Lung (tissue), 12 donors: ENCODE measurements around the gene MRPL52. TPM values are rescaled to one million over a fixed set of nuclear protein-coding genes. Genes with fewer than 3 reads are reported as not detected.
"Not testable (repeated sequence)": the region's sequence is repeated elsewhere in the genome, so short reads cannot be mapped to it uniquely, and the experiment has no call there.

Source experiments
- ATAC-seq: fragments of 200-7000 bp; cut with Tn5 transposase; one replicate; pipeline ENCODE4 v1.9.1; 2020; ENCODE audit warnings: moderate number of reproducible peaks; ENCODE audit not compliant: insufficient read depth, low FRiP score
- DNase-seq, 3 donors: peaks; one replicate each; pipeline ENCODE4 v3.0.0-alpha.2; 2013 to 2017
- H3K27ac ChIP-seq, 2 donors: one replicate each; pipeline ENCODE4 v1.5.1; 2013; ENCODE audit warnings: mild to moderate bottlenecking in 2 of 2, moderate library complexity in 2 of 2, control low read depth in 1 of 2, inconsistent platforms in 1 of 2, low read depth in 1 of 2, low read length in 1 of 2
- H3K27me3 ChIP-seq, 3 donors: one replicate each; pipeline ENCODE4 v1.5.1; 2013; ENCODE audit warnings: low read length in 2 of 3; ENCODE audit not compliant: control insufficient read depth in 3 of 3, insufficient read depth in 3 of 3
- H3K36me3 ChIP-seq, 4 donors: one replicate each; pipeline ENCODE4 v1.5.1; 2013; ENCODE audit warnings: low read length in 4 of 4, mild to moderate bottlenecking in 1 of 4, moderate library complexity in 1 of 4; ENCODE audit not compliant: control insufficient read depth in 4 of 4, insufficient read depth in 4 of 4
- H3K4me1 ChIP-seq, 5 donors: one replicate each; pipeline ENCODE4 v1.5.1; 2013; ENCODE audit warnings: low read length in 5 of 5, mild to moderate bottlenecking in 2 of 5, moderate library complexity in 1 of 5; ENCODE audit not compliant: control insufficient read depth in 5 of 5, insufficient read depth in 5 of 5
- H3K4me3 ChIP-seq: one replicate; pipeline ENCODE4 v1.5.1; 2013; ENCODE audit warnings: mild to moderate bottlenecking, control low read depth, moderate library complexity
- H3K9ac ChIP-seq, 2 donors: one replicate each; pipeline ENCODE4 v1.5.1; 2013; ENCODE audit warnings: low read length in 2 of 2, control low read depth in 1 of 2; ENCODE audit not compliant: insufficient read depth in 1 of 2
- H3K9me3 ChIP-seq, 4 donors: one replicate each; pipeline ENCODE4 v1.5.1; 2013; ENCODE audit warnings: low read length in 3 of 4, mild to moderate bottlenecking in 1 of 4, moderate library complexity in 1 of 4; ENCODE audit not compliant: control insufficient read depth in 4 of 4, insufficient read depth in 3 of 4
- WGBS, 2 donors: extraction: QIAGEN DNeasy Blood & Tissue Kit; methylation state at CpG; one replicate each; pipeline ENCODE4 v1.1.7; 2013; 5-methylcytosine and 5-hydroxymethylcytosine counted together
- polyA plus RNA-seq, 2 donors: library from polyadenylated mRNA; stranded (reverse); fragments of 200-250 nt; gene quantifications; one replicate each; pipeline ENCODE4 v1.2.1, GENCODE V29; 2013
- total RNA-seq, 2 donors: library from RNA; depleted of rRNA in 1 of 2; stranded (reverse); fragments of >200 nt in 1 of 2; gene quantifications; one replicate each; pipeline ENCODE4 v1.2.1, GENCODE V29; 2014 to 2021
- TF ChIP-seq, protein P1 (sequence below): IDR thresholded peaks from 2 replicates; pipeline ENCODE4 v1.5.1; 2012; ENCODE audit warnings: mild to moderate bottlenecking; ENCODE audit errors: control extremely low read depth, extremely low read depth
- donor health status: control.
- donor health status: control.
- donor health status: Bipolar disorder and iron deficiency.
- donor health status: healthy.
- donor health status: DM: yes; HTN: yes; CAD: no.

MRPL52 gene
- total and polyA plus RNA-seq, 4 donors = 27.5 to 239 (median 103) TPM

DNA sequence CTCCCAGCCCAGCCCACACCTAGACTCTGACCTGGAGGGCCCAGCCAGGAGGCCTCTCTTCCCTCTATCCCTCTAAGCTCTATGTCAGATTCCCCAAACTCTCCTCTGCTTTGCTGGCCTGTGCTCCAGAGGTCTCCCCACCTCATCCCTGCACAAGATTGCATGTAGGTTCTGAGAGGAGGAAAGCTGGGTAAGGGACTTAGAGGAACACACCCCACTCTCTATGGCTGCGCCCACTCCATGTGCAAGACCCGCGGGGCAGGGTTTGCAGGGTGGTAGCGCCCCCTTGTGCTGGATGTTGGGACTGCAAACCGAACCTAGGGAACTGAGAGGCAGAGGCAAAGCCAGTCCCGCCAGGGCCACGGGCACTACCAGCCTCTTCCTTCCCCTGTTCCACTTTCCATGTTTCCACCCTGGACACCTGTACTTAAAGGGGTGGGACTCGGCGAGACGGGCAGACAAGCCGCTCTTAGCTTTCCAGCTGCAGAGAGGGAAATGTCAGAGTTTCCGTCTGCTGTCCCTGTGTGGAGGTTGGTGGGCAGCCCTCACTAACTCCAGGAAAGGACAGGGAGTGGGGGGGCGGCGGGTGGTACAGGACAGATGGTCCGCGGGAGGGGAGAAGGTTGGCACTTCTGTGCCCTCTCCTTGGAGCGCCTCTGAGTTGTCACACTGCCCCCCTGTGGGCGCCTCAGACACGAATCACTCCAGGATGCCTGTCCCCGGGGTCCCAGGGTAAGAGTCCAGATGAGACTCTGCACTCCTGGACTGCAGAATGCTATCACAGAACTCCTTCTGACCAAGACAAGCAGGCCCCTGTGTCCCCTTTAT is 23.5 kb downstream of the MRPL52 start:
- ATAC-seq (peak; percentile 68), DNase-seq (peak; percentile 93 to 95 (median 94))
- peak overlapping the region in 1 of 2 donors; percentile 52 for H3K27ac ChIP-seq
- TF ChIP-seq, protein P1, sequence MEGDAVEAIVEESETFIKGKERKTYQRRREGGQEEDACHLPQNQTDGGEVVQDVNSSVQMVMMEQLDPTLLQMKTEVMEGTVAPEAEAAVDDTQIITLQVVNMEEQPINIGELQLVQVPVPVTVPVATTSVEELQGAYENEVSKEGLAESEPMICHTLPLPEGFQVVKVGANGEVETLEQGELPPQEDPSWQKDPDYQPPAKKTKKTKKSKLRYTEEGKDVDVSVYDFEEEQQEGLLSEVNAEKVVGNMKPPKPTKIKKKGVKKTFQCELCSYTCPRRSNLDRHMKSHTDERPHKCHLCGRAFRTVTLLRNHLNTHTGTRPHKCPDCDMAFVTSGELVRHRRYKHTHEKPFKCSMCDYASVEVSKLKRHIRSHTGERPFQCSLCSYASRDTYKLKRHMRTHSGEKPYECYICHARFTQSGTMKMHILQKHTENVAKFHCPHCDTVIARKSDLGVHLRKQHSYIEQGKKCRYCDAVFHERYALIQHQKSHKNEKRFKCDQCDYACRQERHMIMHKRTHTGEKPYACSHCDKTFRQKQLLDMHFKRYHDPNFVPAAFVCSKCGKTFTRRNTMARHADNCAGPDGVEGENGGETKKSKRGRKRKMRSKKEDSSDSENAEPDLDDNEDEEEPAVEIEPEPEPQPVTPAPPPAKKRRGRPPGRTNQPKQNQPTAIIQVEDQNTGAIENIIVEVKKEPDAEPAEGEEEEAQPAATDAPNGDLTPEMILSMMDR = peak; percentile 97
- H3K27me3 ChIP-seq = no peaks in the 10 kb centered on the region
- H3K4me3 ChIP-seq = no peak overlapping the region
- H3K9ac ChIP-seq = peak overlapping the region in 1 of 2 donors; percentile 62
- H3K36me3 ChIP-seq = no peaks in the 10 kb centered on the region
- 2% methylated on average over 19 to 20 of the region's 20 CpGs for WGBS, 2 donors
- H3K9me3 ChIP-seq = peaks cover 0 to 3% (median 0%) of the 10 kb centered on the region in 4 donors
- H3K4me1 ChIP-seq = peaks cover 5 to 47% (median 22%) of the 10 kb centered on the region in 5 donors

DNA sequence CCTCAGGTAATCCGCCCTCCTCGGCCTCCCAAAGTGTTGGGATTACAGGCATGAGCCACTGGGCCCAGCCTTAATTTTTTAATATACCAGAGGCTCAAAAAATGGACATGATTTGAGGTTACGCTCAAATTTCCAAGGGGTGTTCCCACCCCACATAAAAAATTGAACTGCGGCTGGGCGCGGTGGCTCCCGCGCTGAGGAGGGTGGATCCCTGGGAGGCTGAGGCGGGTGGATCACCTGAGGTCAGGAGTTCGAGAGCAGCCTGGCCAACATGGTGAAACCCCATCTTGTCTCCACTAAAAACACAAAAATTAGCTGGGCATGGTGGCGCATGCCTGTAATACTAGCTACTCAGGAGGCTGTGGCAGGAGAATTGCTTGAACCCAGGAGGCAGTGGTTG is 24.6 kb downstream of the MRPL52 start:
- ATAC-seq, DNase-seq, H3K36me3 ChIP-seq, H3K9me3 ChIP-seq, H3K27ac ChIP-seq, H3K9ac ChIP-seq, H3K4me3 ChIP-seq, H3K27me3 ChIP-seq: not testable (repeated sequence)
- WGBS, 2 donors = 97 to 98% methylated on average over 11 of the region's 11 CpGs
- H3K4me1 ChIP-seq = peaks cover 5 to 36% (median 21%) of the 10 kb centered on the region in 5 donors

DNA sequence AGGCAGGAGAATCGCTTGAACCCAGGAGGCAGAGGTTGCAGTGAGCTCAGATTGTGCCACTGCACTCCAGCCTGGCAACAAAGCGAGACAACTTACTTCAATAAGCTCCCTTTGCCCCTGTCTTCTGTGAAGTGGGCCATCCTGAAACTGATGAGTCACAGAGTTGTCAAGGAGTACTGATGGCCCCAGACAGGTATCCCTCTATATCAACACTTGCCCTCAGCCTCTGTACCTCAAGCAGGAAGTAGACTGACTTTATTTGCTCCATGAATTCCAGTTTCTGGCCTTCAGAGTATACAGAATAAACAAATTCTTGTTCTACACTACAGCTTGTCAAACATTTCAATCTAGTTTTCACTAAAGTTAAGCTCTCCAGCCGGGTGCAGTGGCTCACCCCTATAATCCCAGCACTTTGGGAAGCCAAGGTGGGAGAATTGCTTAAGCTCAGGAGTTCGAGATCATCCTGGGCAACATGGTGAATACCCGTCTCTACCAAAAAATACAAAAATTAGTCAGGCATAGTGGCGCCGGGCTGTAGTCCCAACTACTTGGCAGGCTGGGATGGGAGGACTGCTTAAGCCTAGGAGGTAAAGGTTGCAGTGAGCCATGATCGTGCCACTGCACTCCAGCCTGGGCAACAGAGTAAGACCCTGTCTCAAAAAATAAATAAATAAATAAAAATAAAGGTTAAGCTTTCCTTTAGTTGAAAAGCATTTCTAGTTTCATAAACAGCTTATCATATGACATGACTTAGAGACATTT is 25.5 kb downstream of the MRPL52 start:
- H3K36me3 ChIP-seq = no peaks in the 10 kb centered on the region
- H3K4me1 ChIP-seq = peaks cover 5 to 27% (median 16%) of the 10 kb centered on the region in 5 donors
- no peak for DNase-seq
- ATAC-seq = no peak
- no peak overlapping the region for H3K4me3 ChIP-seq
- no peaks in the 10 kb centered on the region for H3K27me3 ChIP-seq
- H3K9ac ChIP-seq = no peak overlapping the region
- TF ChIP-seq, protein P1 = no peak
- H3K9me3 ChIP-seq = peaks cover 0 to 3% (median 0%) of the 10 kb centered on the region in 4 donors
- 87 to 92% methylated on average over 8 of the region's 8 CpGs for WGBS, 2 donors
- no peak overlapping the region for H3K27ac ChIP-seq

DNA sequence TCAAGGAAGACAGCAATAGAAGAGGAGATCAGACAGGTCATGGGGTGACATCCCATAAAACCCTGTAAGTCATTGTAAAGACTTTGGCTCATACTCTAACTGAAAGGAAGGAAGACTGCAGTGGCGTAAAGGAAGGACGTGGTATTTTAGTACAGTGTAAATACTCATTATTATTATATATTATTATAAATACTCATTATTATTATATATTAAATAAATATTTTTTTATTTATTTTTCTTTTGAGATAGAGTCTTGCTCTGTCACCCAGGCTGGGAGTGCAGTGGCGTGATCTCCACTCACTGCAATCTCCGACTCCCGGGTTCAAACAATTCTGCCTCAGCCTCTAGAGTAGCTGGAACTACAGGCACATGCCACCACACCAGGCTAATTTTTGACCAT is 26.7 kb downstream of the MRPL52 start:
- Histone ChIP-seq H3K4me3 (no peak overlapping the region), H3K9ac (no peak overlapping the region), H3K27ac (no peak overlapping the region), H3K9me3 (peaks cover 0 to 3% (median 0%) of the 10 kb centered on the region in 4 donors), H3K27me3 (no peaks in the 10 kb centered on the region), H3K4me1 (peaks cover 2 to 15% (median 7%) of the 10 kb centered on the region in 5 donors), H3K36me3 (no peaks in the 10 kb centered on the region)
- WGBS, 2 donors = 88 to 90% methylated on average over 5 of the region's 5 CpGs
- no peak for ATAC-seq
- TF ChIP-seq, protein P1 = no peak
- DNase-seq = no peak

DNA sequence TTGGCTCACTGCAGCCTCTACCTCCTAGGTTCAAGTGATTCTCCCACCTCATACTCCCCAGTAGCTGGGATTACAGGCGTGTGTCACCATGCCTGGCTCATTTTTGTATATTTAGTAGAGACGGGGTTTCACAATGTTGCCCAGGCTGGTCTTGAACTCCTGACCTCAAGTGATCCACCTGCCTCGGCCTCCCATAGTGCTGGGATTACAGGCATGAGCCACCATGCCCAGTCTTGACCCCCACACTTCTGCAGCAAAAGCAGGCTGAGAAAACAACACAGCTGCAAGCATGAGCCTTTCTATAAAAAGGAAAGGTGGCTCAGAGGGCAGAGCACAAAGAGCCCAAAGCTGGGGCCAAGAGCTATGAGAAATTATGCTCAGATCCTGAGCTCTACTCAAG is 30.7 kb downstream of the MRPL52 start:
- not testable (repeated sequence) for DNase-seq, ATAC-seq

More for the DNA sequence above, 30.7 kb downstream of the MRPL52 start:
- WGBS, 2 donors = 59 to 93% methylated on average over 3 of the region's 3 CpGs
- H3K9ac ChIP-seq, H3K4me1 ChIP-seq, H3K9me3 ChIP-seq, H3K36me3 ChIP-seq, H3K27me3 ChIP-seq, H3K4me3 ChIP-seq, H3K27ac ChIP-seq: not testable (repeated sequence)
